SU-DHL-6 (cell line): ENCODE data around the gene FOXC1.

ENCODE experiments used
- H2AFZ ChIP-seq: fragments of 200-600 bp; sonication (generic); 2 replicates; pipeline ENCODE4 v1.6.1; 2014; ENCODE audit warnings: low read depth, mild to moderate bottlenecking, moderate library complexity, mixed read lengths, antibody characterized with exemption, low read length; ENCODE audit not compliant: severe bottlenecking
- H3F3A ChIP-seq: fragments of 200-600 bp; shearing (Covaris generic); 2 replicates; pipeline ENCODE4 v1.6.0; 2016; ENCODE audit warnings: antibody characterized with exemption, mild to moderate bottlenecking; ENCODE audit not compliant: insufficient read depth
- H3K27ac ChIP-seq: fragments of 200-600 bp; sonication (generic); 2 replicates; pipeline ENCODE4 v1.5.1; 2016; ENCODE audit warnings: low read depth, mild to moderate bottlenecking, low read length, moderate library complexity, mixed read lengths
- H3K27me3 ChIP-seq: fragments of 200-600 bp; sonication (generic), shearing (Covaris generic); 2 replicates; pipeline ENCODE4 v1.6.0; 2014; ENCODE audit warnings: mild to moderate bottlenecking, low read length
- H3K36me3 ChIP-seq: fragments of 200-600 bp; sonication (generic); 2 replicates; pipeline ENCODE4 v1.6.1; 2014; ENCODE audit warnings: mild to moderate bottlenecking, low read length, mixed read lengths
- H3K4me2 ChIP-seq: fragments of 300-600, 200-600 bp; shearing (Covaris generic), sonication (generic); 2 replicates; pipeline ENCODE4 v1.6.0; 2014; ENCODE audit warnings: low read length, low read depth, mild to moderate bottlenecking; ENCODE audit not compliant: poor library complexity, severe bottlenecking
- H3K4me3 ChIP-seq: fragments of 200-600 bp; sonication (generic); 2 replicates; pipeline ENCODE4 v1.5.1; 2014; ENCODE audit warnings: antibody characterized with exemption, low read length, mild to moderate bottlenecking, mixed read lengths; ENCODE audit not compliant: insufficient read depth, poor library complexity, severe bottlenecking
- H3K79me2 ChIP-seq: fragments of 200-600 bp; sonication (generic); 2 replicates; pipeline ENCODE4 v1.6.1; 2014; ENCODE audit warnings: mild to moderate bottlenecking, low read length, moderate library complexity; ENCODE audit not compliant: insufficient read depth
- H3K9ac ChIP-seq: fragments of 200-600 bp; sonication (generic); 2 replicates; pipeline ENCODE4 v1.7.0; 2014; ENCODE audit warnings: mild to moderate bottlenecking, low read length
- H3K9me2 ChIP-seq: fragments of 200-600 bp; sonication (generic); replicated peaks from 2 replicates; pipeline ENCODE4 v1.6.1; 2014; ENCODE audit warnings: low read length; ENCODE audit not compliant: insufficient read depth
- H3K9me3 ChIP-seq: fragments of 200-600 bp; sonication (generic); 2 replicates; pipeline ENCODE4 v1.6.1; 2014; ENCODE audit warnings: low read length, mixed read lengths; ENCODE audit not compliant: insufficient read depth
- H4K20me1 ChIP-seq: fragments of 200-600 bp; sonication (generic); 2 replicates; pipeline ENCODE4 v1.6.1; 2014; ENCODE audit warnings: low read depth, mild to moderate bottlenecking, antibody characterized with exemption, low read length, moderate library complexity, mixed read lengths
- CTCF ChIP-seq: fragments of 200-600 bp; sonication (generic); IDR thresholded peaks from one replicate; pipeline ENCODE4 v1.5.1; 2017; ENCODE audit warnings: antibody characterized with exemption, mild to moderate bottlenecking, low read length, moderate library complexity; ENCODE audit not compliant: insufficient read depth, poor library complexity, severe bottlenecking
- EZH2phosphoT487 ChIP-seq: fragments of 200-600 bp; sonication (generic), shearing (Covaris generic); conservative IDR thresholded peaks from 2 replicates; pipeline ENCODE4 v1.6.1; 2018; ENCODE audit warnings: mild to moderate bottlenecking, antibody characterized with exemption, low read length, moderate library complexity, mixed read lengths

Gene FOXC1

GRCh38 chr6:1639430-1639829, 29.7 kb downstream of the FOXC1 start:
- no peak overlapping the region for H3K4me3 ChIP-seq
- no peaks in the 10 kb centered on the region for H3F3A ChIP-seq
- no peaks in the 10 kb centered on the region for H4K20me1 ChIP-seq
- no peak overlapping the region for H3K4me2 ChIP-seq
- H3K79me2 ChIP-seq = no peaks in the 10 kb centered on the region
- H2AFZ ChIP-seq = no peak overlapping the region
- no peaks in the 10 kb centered on the region for H3K27me3 ChIP-seq
- H3K9ac ChIP-seq = no peak overlapping the region
- no peaks in the 10 kb centered on the region for H3K36me3 ChIP-seq
- H3K9me3 ChIP-seq = no peaks in the 10 kb centered on the region
- TF ChIP-seq CTCF (no peak), EZH2phosphoT487 (no peak)
- H3K27ac ChIP-seq = no peak overlapping the region
- no peaks in the 10 kb centered on the region for H3K9me2 ChIP-seq

GRCh38 chr6:1640476-1640875, 30.8 kb downstream of the FOXC1 start:
- TF ChIP-seq CTCF = no peak
- no peak for TF ChIP-seq EZH2phosphoT487
- Histone ChIP-seq H2AFZ (no peak overlapping the region), H3K79me2 (no peaks in the 10 kb centered on the region), H3K9me3 (no peaks in the 10 kb centered on the region), H3K4me2 (no peak overlapping the region), H3K9ac (no peak overlapping the region), H4K20me1 (no peaks in the 10 kb centered on the region), H3F3A (no peaks in the 10 kb centered on the region), H3K36me3 (no peaks in the 10 kb centered on the region), H3K9me2 (no peaks in the 10 kb centered on the region), H3K27ac (no peak overlapping the region), H3K4me3 (no peak overlapping the region), H3K27me3 (no peaks in the 10 kb centered on the region)

- Histone ChIP-seq H3K79me2 (no peaks in the 10 kb centered on the region), H4K20me1 (no peaks in the 10 kb centered on the region), H3K36me3 (no peaks in the 10 kb centered on the region), H3F3A (no peaks in the 10 kb centered on the region), H3K27me3 (no peaks in the 10 kb centered on the region), H3K4me3 (no peak overlapping the region), H3K4me2 (no peak overlapping the region), H2AFZ (no peak overlapping the region), H3K9me3 (no peaks in the 10 kb centered on the region), H3K9ac (no peak overlapping the region), H3K9me2 (no peaks in the 10 kb centered on the region), H3K27ac (no peak overlapping the region)
- TF ChIP-seq CTCF (no peak), EZH2phosphoT487 (no peak)
Measured at GRCh38 chr6:1641343-1641885, 31.7 kb downstream of the FOXC1 start.
